Cardiac fibroblast (primary cell): ENCODE data around the gene HK1.

ENCODE experiments used
- DNase-seq, 2 donors: peaks; one replicate each; pipeline versions ENCODE4 v3.0.0 to v3.0.0-alpha.2; 2010; ENCODE audit warnings: low read depth in 2 of 2
- H3K4me3 ChIP-seq, 2 donors: replicated peaks in 1 of 2; 1 replicate in 1 of 2; 2 replicates in 1 of 2; pipeline ENCODE4 v1.5.1; 2011; ENCODE audit warnings: low read depth in 2 of 2, low read length in 2 of 2, mild to moderate bottlenecking in 2 of 2, moderate library complexity in 1 of 2
- TF ChIP-seq, protein P1 (sequence below): IDR thresholded peaks from one replicate; pipeline ENCODE4 v1.5.1; 2011; ENCODE audit warnings: low read depth, mild to moderate bottlenecking, low read length, inconsistent platforms

HK1 gene

DNA sequence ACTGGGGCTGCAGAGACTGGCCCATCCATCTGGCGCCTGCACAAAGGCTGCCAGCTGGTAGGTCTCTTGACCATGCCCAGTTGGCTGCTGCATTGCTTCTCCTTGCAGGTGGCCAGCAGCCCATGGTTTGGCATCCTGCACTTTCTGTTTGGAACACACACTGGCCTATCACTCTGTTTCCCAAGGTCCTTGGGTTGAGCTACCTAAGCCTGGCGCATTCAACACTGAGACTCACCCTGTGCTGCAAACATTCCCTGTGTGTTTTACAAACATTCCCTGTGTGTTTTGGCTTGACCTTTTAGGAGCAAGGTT, 83.0 kb downstream of the HK1 start:
- TF ChIP-seq, protein P1, sequence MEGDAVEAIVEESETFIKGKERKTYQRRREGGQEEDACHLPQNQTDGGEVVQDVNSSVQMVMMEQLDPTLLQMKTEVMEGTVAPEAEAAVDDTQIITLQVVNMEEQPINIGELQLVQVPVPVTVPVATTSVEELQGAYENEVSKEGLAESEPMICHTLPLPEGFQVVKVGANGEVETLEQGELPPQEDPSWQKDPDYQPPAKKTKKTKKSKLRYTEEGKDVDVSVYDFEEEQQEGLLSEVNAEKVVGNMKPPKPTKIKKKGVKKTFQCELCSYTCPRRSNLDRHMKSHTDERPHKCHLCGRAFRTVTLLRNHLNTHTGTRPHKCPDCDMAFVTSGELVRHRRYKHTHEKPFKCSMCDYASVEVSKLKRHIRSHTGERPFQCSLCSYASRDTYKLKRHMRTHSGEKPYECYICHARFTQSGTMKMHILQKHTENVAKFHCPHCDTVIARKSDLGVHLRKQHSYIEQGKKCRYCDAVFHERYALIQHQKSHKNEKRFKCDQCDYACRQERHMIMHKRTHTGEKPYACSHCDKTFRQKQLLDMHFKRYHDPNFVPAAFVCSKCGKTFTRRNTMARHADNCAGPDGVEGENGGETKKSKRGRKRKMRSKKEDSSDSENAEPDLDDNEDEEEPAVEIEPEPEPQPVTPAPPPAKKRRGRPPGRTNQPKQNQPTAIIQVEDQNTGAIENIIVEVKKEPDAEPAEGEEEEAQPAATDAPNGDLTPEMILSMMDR = no peak
- H3K4me3 ChIP-seq = no peak overlapping the region
- no peak for DNase-seq

DNA sequence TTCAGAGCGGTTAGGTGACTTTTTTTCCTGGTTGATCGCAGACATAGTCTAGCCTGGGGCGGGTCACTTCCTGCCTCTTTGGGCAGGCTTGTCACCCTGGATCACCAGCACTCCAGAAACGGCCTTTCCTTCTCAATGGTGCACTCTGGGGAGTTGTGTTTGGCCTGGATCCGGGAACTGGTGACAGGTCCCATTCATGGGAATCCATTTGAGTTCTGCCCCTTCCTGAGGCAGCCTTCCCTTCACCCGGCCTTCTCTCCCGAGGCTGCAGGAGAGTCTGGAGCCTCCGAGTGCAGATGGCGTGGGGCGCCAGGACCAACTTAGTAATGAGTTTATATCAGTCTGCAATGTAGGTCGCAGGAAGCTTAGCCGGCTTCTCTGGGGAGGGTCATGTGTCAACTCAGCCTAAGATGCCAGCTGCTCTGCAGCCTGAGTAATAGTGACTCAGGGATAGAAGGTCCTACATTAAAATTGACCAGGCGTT, 84.2 kb downstream of the HK1 start:
- peak; percentile 72 to 91 for DNase-seq
- peak overlapping the region in 1 of 2 donors; percentile 1 for H3K4me3 ChIP-seq
- TF ChIP-seq, protein P1 = no peak

DNA sequence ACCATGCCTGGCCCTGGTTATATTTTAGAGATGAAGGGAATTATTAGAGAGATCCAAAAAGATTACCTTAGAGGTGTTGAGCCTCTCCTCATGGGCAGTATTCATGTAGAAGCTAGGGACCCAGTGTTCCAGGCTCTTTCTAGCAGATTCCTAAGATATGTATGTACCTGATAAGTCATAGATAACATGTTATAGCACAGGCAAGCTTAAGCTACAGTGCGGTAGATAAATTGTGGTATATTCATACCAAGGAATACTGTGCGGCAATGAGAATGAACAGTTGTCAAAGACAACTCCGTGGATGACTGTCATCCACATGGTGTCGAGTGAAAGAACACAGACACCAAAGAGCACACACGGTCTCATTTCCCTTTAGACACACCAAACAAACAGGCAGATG, 85.4 kb downstream of the HK1 start:
- H3K4me3 ChIP-seq = no peak overlapping the region
- no peak for DNase-seq
- TF ChIP-seq, protein P1 = no peak

DNA sequence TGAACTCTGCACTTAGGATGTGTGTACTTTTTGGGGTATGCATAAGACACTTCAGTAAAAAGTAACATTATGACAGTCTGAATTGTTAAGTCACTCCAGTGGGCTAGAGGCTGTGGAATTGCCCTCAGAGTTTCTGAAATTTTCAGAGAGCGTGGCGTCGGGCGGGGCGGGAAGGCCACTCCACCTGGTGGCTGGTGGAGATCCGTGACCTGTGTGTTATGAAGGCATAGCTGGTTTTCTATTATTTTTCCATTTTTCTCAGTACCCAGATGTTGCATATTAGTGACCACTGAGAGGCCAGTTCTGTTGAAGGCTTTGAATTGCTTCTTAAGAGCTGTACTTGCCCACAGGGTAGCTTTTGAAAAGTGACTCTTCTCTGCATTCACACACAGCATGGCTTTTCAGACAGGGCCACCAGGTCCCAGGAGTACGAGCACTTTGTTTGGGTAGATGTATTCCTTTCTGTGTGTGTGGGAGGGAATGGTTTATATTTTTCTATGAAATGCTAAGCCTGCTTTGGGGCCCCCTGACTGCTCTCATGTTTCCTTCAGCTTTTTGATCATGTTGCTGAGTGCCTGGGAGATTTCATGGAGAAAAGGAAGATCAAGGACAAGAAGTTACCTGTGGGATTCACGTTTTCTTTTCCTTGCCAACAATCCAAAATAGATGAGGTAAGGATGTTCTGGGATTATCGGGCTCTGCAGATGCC, 86.1 kb downstream of the HK1 start:
- H3K4me3 ChIP-seq = no peak overlapping the region
- TF ChIP-seq, protein P1 = no peak
- no peak for DNase-seq

DNA sequence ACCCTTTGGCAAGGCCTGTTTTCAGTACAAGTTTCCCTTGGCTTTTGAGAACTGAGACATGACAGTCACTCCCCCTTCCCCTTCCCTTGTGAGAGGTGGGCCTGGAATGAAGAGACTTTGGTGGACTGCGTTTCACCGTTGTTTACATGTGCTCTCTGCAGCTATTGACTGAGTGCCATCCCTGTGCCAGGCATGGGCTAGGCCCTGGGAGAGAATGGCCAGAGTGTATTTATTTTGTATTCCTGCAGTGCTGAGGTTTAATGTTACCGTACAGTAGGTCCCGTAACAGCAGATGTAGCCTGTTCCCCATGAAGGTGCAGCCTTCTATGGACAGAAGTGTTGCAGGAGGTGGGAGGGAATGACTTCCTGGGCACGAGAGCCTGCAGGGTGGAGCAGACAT, 88.4 kb downstream of the HK1 start:
- TF ChIP-seq, protein P1 = no peak
- no peak overlapping the region for H3K4me3 ChIP-seq
- DNase-seq = no peak

DNA sequence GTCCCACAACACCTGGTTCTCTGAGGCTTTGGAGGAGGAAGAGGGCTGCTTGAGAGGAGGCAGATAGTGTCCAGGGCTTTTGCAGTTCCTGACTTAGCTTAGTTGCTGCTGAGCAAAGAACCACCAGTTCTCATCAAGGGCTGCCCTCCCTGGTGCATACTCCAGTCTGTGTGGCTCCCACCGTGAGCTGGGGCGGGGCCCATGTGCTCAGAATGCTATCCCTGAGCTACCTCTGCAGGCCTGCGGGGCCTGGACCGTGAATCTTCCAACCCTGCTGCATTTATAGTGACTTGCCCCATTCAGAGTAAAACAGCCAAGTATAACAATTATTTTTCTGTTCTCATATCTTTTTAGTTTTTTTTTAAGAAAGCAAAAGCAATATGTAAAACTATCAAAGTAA, 89.2 kb downstream of the HK1 start:
- H3K4me3 ChIP-seq = no peak overlapping the region
- DNase-seq = no peak
- TF ChIP-seq, protein P1 = no peak
